KOPT-K1 (cell line): Measurements from ENCODE around the gene TCF23.
"Not testable (repeated sequence)": the region's sequence is repeated elsewhere in the genome, so short reads cannot be mapped to it uniquely, and the experiment has no call there.

Experiments
- H3K27ac ChIP-seq: fragments of 200-600 bp; sonication (generic); 2 replicates; pipeline ENCODE4 v1.5.1; 2016; ENCODE audit warnings: antibody characterized with exemption, mild to moderate bottlenecking, low read depth, low read length; ENCODE audit not compliant: poor library complexity, severe bottlenecking
- H3K36me3 ChIP-seq: fragments of 200-600 bp; sonication (generic); 2 replicates; pipeline ENCODE4 v1.5.1; 2017; ENCODE audit warnings: antibody characterized with exemption, mild to moderate bottlenecking, low read length, moderate library complexity; ENCODE audit not compliant: insufficient read depth
- H3K9me3 ChIP-seq: fragments of 200-600 bp; sonication (generic); 2 replicates; pipeline ENCODE4 v1.5.1; 2017; ENCODE audit warnings: antibody characterized with exemption, low read length, mild to moderate bottlenecking; ENCODE audit not compliant: insufficient read depth, poor library complexity, severe bottlenecking

Gene TCF23

GRCh38 chr2:27160191-27160590, 11.4 kb downstream of the TCF23 start:
- H3K36me3 ChIP-seq: no peaks in the 10 kb centered on the region
- H3K27ac ChIP-seq: no peak overlapping the region
- no peaks in the 10 kb centered on the region for H3K9me3 ChIP-seq

DNA sequence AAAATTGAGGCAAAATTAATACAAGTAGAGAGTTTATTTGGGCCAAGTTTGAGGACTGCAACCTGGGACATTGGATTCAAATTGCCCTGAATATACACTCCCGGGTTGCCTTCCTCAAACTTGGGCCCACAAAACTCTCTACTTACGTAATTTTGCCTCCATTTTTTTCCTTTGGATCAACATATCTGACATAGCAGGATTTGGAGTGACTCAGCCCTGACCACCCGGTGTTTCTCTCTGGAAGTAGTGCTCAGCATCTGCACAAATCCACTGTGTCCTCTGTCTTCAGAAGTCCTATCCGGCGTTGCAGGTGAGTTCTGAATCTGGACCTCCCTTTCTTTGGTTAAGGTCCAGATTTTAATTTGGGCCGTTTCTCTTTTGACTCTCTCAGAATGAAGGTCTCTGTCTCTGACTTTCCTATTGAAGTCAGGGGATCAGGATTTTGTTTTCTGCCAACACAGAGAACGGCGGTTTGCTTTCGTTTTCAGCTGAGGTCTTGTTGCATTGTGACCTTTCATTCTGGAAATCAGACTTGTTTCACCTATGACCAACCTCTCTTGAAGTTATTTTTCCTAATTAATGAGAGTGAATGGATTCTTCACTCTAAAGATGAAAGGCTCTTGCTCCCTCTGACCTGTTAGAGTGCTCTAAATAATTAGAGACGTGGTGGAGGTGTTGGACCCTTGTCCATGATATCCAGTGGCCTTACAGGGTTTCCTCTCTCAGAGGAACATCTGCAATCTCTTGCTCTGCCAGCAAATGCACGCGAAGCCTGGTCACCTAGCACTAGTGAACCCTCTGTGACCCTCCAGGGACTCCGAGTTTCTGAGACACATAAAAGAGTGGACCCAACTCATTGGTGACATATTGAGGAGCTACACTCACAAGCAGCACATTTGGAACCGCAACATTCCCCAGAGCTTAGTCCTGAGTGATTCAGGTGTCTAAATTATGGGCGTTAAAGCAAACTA, 13.6 kb downstream of the TCF23 start:
- Histone ChIP-seq H3K9me3 (no peaks in the 10 kb centered on the region), H3K36me3 (no peaks in the 10 kb centered on the region), H3K27ac (no peak overlapping the region)

DNA sequence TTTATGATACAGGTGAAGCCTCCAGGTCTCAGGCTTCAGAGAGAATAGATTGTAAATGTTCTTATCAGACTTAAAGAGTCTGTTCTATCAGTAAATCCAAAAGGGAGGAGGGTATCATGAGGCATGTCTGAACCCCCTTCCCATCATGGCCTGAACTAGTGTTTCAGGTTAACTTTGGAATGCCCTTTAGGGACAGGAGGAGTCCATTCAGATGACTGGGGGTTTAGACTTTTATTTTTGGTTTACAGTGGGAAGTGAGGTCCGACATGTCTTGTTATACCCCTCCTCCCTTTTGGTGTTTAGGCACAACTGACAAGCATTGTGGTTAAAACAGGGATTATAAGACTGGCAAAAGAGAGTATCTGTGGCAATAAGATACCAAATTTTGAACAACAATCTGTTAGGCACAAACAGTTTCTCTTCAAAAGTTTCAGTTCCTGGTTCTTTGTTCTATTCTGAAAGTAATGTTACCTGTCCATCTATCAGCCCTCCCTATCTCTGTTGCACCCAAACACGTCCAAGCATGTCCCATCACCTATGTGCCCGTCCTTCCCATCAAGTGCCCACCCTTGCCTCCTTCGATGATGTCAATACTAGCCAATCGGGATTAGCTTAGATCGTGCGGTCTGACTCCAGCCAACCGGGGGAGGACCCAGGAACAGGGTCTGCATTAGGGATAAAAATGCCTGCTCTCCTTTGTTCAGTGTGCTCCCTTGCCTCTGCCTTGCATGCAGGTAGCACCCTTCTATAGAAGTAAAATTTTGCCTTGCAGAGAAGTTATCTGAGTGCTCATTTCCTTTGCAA, 16.4 kb downstream of the TCF23 start:
- Histone ChIP-seq H3K9me3 (no peaks in the 10 kb centered on the region), H3K27ac (no peak overlapping the region), H3K36me3 (no peaks in the 10 kb centered on the region)

DNA sequence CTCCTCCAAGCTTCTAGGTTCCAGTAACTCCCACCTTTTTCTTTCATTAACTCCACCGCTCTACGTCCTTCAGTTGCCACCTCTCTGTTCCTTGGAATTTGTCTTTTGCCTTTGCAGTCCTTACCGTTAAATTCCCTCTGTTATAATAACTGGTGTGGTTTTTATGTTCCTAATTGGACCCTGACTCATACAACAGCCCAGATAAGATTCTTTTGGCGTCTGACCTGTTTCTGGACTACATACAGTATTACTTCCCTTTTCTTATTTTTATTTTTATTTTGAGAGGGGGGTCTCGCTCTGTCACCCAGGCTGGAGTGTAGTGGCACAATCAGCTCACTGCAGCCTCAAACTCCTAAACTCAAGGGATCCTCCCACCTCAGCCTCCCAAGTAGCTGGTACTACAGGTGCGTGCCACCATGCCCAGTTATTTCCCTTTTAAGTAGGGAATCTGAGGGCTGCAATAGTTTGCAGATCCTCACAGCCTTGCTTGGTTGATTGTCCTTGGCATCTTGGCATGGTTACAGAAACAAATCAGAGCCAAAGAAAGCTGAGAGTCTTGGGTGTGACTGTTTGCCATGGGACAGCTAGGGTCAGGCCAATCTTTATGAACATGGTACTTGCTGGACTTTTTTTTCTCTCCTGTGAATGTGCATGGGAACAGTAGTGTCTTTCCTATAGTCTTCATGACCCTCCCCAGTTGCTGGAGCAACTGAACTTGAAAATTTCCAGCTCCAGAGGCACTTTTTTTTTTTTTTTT, 22.0 kb downstream of the TCF23 start:
- no peak overlapping the region for H3K27ac ChIP-seq
- H3K9me3 ChIP-seq: no peaks in the 10 kb centered on the region
- H3K36me3 ChIP-seq: no peaks in the 10 kb centered on the region

- Histone ChIP-seq H3K36me3 (no peaks in the 10 kb centered on the region), H3K9me3 (no peaks in the 10 kb centered on the region), H3K27ac (no peak overlapping the region)
These were observed 22.6 kb downstream of the TCF23 start for GRCh38 chr2:27171351-27171848.

GRCh38 chr2:27174638-27175037, 25.8 kb downstream of the TCF23 start:
- Histone ChIP-seq H3K36me3 (no peaks in the 10 kb centered on the region), H3K27ac (no peak overlapping the region), H3K9me3 (no peaks in the 10 kb centered on the region)

DNA sequence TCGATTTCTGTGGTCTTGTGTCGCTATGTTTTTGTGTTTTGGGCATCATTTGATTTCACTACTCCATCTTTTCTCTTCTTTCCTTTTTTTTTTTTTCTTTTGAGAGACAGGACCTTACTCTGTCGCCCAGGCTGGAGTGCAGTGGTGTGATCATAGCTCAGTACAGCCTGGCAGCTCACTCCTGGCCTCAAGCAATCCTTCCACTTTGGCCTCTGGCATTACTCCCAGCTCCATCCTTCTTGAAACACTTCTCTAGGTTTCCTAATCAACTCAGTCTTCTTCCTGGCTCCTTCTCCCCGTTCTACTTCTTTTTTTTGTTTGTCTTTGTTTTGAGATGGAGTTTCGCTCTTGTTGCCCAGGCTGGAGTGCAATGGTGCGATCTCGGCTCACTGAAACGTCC, 26.5 kb downstream of the TCF23 start:
- Histone ChIP-seq H3K27ac (no peak overlapping the region), H3K9me3 (no peaks in the 10 kb centered on the region), H3K36me3 (no peaks in the 10 kb centered on the region)

DNA sequence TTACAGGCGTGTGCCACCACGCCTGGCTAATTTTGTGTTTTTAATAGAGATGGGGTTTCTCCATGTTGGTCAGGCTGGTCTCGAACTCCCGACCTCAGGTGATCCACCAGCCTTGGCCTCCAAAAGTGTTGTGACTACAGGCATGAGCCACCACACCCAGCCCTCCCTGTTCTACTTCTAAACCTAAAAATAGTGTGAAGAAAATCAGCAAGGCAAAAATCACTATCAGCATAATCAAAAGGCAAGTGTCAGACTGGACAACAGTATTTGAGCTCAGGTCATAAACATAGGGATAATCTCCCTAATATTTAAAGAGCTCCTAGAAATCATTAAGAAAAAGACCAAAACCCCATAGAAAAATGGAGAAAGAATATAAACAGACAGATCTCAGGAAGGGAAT, 27.0 kb downstream of the TCF23 start:
- H3K9me3 ChIP-seq, H3K27ac ChIP-seq: not testable (repeated sequence)

GRCh38 chr2:27177441-27178351, 28.9 kb downstream of the TCF23 start:
- Histone ChIP-seq H3K27ac (no peak overlapping the region), H3K9me3 (no peaks in the 10 kb centered on the region)

More for the DNA sequence above, 27.0 kb downstream of the TCF23 start:
- H3K36me3 ChIP-seq: not testable (repeated sequence)

DNA sequence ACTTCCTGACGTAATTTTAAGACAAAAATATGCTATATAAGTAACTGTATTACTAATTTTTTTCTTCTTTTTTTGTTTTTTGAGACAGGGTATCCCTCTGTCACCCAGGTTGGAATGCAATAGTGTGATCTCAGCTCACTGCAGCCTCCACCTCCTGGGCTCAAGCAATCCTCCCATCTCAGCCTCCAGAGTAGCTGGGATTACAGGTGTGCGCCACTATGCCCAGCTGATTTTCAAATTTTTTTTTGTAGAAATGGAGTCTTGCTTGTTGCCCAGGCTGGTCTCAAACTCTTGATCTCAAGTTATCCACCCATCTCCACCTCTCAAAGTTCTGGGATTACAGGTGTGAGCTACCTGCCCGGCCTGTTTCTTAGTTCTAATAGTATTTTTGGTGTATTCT, 29.7 kb downstream of the TCF23 start:
- H3K27ac ChIP-seq: no peak overlapping the region
- H3K9me3 ChIP-seq: no peaks in the 10 kb centered on the region
- no peaks in the 10 kb centered on the region for H3K36me3 ChIP-seq

More at GRCh38 chr2:27177441-27178351, 28.9 kb downstream of the TCF23 start:
- H3K36me3 ChIP-seq: no peaks in the 10 kb centered on the region

DNA sequence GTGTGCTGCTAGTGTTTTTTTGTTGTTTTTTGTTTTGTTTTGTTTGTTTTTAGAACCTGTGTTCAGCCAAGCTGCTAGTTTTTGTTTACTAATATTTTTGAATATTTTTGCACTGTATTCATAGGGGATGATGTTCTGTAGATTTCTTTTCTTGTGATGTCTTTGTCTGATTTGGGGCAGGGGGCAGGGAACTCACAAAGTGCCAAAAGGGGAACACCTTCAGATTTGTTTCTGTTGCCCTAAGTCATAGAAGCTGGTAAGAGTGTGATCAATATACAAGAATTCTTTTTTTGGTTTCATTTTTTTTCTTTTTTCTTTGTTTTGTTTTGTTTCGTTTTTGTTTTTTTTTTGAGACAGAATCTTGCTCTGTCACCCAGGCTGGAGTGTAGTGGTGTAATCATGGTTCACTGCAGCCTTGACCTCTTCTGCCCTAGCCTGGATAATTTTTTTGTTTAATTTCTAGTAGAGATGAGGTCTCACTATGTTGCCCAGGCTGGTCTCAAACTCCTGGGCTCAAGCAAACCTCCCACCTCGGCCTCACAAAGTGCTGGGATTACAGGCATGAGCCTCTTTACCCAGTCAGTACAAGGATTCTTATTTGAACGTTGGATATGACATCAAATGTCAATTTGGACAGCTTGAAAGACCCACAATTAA, 30.7 kb downstream of the TCF23 start:
- Histone ChIP-seq H3K27ac (no peak overlapping the region), H3K36me3 (no peaks in the 10 kb centered on the region), H3K9me3 (no peaks in the 10 kb centered on the region)

DNA sequence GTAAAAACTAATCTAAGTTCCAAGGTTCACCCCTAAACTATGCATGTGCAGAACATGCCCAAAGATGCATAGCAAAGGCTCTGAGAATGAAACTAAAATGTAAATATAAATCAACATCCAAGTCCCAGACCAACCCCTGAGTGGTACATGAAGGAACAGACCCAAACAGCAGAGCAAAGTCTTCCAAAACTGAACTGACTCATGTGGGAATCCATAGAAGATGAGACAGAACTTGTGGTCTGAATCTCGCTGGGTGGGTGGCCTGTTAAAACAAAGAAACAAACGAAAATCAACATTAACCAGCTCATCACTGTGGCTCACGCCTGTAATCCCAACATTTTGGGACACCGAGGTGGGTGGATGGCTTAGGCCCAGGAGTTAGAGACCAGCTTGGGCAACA, 33.5 kb downstream of the TCF23 start:
- no peaks in the 10 kb centered on the region for H3K36me3 ChIP-seq
- no peaks in the 10 kb centered on the region for H3K9me3 ChIP-seq
- H3K27ac ChIP-seq: no peak overlapping the region

DNA sequence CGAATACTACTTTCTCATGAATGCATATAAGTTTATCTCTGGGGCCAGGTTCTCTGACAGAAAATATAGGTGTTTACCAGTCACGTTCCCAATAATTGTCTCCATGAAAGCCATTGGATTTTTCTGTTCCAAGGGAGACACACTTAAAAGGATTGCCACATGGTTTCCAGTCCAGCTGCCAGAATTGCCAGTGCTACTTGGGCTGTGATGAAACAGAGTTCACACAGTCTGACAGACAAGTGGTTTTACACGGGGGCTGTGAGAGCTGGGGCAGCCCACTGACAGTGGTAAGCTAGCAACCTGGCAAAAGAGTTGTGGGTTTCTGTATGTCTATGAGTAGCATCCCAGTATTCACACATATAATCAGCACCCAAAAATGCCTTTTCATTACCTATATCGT, 35.3 kb downstream of the TCF23 start:
- Histone ChIP-seq H3K9me3 (no peaks in the 10 kb centered on the region), H3K27ac (no peak overlapping the region), H3K36me3 (no peaks in the 10 kb centered on the region)
